VCaP (cell line): ENCODE data around the gene PSMG3.

Experiments
- H3K27ac ChIP-seq: fragments of 450-650 bp; 2 replicates; pipeline ENCODE4 v1.5.1; 2017
- CTCF ChIP-seq: fragments of 450-650 bp; conservative IDR thresholded peaks from 2 replicates; pipeline ENCODE4 v1.5.1; 2017; ENCODE audit warnings: mild to moderate bottlenecking, moderate library complexity

The PSMG3 gene

GRCh38 chr7:1590887-1591286, 21.1 kb upstream of the PSMG3 start:
- no peak overlapping the region for H3K27ac ChIP-seq
- no peak for TF ChIP-seq CTCF

- H3K27ac ChIP-seq, result no peak overlapping the region
- no peak for TF ChIP-seq CTCF
Observed at GRCh38 chr7:1590476-1590875, 20.6 kb upstream of the PSMG3 start.

GRCh38 chr7:1588978-1589377, 19.1 kb upstream of the PSMG3 start:
- no peak for TF ChIP-seq CTCF
- no peak overlapping the region for H3K27ac ChIP-seq

- H3K27ac ChIP-seq, result no peak overlapping the region
- no peak for TF ChIP-seq CTCF
Observed at GRCh38 chr7:1587738-1588137, 17.9 kb upstream of the PSMG3 start.

GRCh38 chr7:1586827-1587705, 17.2 kb upstream of the PSMG3 start:
- no peak for TF ChIP-seq CTCF
- H3K27ac ChIP-seq, result no peak overlapping the region

GRCh38 chr7:1586126-1586826, 16.4 kb upstream of the PSMG3 start:
- TF ChIP-seq CTCF, result no peak
- no peak overlapping the region for H3K27ac ChIP-seq

GRCh38 chr7:1585142-1585981, 15.5 kb upstream of the PSMG3 start:
- no peak for TF ChIP-seq CTCF
- no peak overlapping the region for H3K27ac ChIP-seq
